GM18867 (cell line): ENCODE measurements around the gene MDM2.

Experiments used
- ATAC-seq: cut with Tn5 transposase; IDR thresholded peaks from one replicate; pipeline ENCODE4 v1.9.1; 2021; ENCODE audit warnings: mild to moderate bottlenecking, moderate library complexity; ENCODE audit not compliant: unreplicated experiment

MDM2 gene

DNA sequence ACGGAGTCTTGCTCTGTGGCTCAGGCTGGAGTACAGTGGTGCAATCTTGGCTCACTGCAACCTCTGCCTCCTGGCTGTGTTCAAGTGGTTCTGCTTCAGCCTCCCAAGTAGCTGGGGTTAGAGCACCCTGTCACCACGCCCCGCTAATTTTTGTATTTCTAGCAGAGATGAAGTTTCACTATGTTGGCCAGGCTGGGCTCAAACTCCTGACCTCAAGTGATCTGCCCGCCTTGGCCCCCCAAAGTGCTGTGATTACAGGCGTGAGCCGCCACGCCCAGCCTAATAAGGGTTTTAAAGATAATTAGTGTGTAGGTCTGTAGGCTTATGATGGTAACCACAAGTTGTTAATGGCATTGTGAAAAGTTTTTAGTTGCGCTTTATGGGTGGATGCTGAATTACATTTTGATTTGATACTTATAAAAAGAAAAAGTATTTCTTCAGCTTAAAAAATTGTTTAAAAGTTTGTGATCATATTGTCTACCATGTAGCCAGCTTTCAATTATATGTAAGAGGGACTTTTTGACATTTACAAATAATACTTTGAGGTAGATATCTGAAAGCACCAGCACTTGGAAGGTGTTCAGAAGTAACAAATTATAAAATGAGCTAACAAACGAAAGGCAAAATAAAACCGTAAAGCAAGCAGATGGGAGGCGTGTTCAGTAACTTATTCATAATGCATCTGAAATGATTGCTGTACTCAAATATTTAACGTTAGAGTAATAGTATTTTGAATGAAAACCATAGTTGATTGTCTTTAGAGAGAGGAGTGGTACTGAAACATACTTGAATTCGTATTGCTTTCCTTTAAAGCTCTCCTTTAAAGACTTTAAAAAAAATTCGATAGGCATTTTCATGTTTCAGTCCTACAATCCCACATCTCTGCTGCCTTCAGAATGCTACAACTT lies 37.1 kb downstream of the MDM2 start:
- ATAC-seq = no peak

DNA sequence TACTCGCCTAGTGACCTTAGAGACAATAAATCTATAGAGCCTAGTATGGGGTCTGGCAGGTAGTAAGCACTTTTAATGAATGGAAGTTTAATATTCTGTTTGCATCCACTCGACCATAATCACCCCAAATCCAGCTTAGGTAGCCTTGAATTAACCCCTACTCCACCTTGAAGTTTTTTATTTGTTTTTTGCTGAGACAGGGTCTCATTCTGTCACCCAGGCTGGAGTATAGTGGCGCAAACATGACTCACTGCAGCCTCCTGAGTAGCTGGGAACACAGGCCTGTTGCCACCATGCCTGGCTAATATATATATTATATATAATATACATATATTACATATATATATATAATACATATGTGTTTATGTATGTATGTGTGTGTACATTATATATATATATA lies 38.8 kb downstream of the MDM2 start:
- no peak for ATAC-seq

GRCh38 chr12:68850390-68850789 lies 42.4 kb downstream of the MDM2 start:
- no peak for ATAC-seq

GRCh38 chr12:68851592-68852306 lies 43.8 kb downstream of the MDM2 start:
- no peak for ATAC-seq

GRCh38 chr12:68853396-68854077 lies 45.6 kb downstream of the MDM2 start:
- no peak for ATAC-seq

DNA sequence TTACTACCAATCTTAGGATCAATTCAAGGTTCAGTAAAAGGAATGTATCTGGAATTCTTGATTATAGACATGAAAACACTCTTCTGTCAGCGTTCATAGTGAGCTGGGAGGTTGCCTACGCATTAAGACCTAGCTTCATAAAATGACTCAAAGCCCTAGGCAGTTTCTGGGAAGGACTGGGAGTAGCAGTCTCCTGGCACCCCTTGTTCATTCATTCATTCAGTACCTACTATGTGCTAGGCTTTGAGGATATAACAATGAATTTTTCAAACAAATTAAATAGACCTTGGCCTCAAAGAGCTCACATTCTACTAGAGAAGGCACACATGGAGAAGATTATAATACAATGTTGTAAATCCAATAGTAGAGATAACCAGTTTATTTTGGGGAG lies 46.1 kb downstream of the MDM2 start:
- no peak for ATAC-seq

DNA sequence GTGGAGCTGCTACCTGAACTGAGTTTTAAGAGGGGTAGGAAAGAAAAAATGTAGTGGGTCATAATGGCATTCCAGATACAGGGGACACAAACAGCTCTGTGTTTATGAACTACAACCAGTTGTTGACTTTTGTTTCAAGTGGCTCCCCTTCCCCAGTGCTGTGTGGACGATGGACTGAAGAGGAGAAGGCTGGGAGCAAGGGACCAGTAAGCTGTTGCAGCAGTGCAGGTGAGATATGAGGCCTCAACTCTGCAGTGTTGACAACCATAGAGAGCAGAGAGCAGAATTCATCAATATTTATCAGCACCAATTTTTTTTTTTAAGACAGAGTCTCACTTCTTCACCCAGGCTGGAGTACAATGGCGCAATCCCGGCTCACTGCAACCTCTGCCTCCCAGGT lies 46.6 kb downstream of the MDM2 start:
- ATAC-seq = no peak

DNA sequence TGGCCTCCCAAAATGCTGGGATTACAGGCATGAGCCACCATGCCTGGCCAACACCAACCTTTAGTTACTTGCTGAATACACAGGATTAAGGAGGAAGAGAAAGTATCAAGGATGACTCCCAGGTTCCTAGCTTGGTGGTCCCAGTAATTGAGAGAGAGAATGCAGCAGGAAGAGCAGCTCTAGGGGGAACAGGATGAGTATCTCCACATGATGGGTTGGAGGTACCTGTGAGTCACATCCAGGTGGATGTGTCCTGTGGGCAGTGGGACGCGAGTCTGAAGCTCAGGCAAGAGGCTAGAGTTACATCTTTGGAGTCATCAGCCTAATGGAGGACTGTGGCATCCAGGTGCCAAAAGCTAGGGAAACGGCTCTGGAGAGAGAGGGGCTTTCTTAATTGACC lies 47.1 kb downstream of the MDM2 start:
- no peak for ATAC-seq

GRCh38 chr12:68855771-68856170 lies 47.8 kb downstream of the MDM2 start:
- no peak for ATAC-seq

DNA sequence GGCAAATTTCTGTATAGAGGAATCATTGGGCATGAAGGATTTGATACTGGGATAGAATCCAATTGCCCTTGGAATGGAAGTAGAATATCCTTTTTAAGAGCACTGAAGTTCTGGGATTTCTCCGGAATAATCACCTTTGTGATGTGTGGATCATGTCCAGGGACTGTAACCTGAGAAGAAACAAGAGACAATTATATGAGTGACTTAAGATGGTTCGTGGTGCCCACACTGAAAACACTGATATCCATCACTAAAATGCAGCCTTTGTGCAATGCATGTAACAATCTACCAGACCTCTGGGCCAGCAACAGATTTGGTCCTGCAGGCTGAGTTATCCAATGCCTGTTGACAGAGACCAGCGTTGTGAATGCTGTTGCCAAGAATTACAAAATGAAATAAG lies 48.5 kb downstream of the MDM2 start:
- ATAC-seq = no peak

- ATAC-seq = peak; percentile 53
Observed at GRCh38 chr12:68861890-68862289, 53.9 kb downstream of the MDM2 start.

DNA sequence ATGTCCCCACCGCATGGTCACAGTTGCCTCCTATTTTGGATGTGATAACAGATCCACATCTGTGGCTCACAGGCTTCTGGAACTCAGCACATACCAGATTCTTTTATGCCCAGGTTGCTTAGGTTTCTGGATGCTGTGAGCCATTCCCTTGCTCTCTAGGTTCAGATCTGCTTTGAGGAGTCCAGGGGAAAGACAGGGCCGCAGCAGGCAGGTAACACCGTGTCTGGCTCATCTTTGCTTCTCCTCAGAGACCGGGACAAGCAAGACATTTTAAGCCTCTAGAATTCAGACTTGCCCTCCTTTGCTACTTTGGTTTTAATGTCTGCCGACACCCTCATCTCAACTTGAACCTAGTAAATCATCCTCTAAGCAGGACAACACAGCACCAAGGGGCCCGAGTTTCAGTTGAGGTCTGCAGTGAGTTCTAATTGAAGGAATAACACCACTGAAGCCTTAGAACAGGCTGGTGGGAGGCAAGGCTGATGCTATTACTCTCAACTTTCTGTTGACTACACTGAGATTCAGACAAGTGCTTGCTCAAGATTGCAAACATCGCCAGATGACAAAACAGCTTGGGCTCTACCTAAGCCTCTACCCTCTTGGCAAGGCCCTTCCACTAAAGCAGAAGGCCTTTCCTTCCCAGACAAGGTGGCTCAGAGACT lies 55.3 kb downstream of the MDM2 start:
- ATAC-seq = no peak

DNA sequence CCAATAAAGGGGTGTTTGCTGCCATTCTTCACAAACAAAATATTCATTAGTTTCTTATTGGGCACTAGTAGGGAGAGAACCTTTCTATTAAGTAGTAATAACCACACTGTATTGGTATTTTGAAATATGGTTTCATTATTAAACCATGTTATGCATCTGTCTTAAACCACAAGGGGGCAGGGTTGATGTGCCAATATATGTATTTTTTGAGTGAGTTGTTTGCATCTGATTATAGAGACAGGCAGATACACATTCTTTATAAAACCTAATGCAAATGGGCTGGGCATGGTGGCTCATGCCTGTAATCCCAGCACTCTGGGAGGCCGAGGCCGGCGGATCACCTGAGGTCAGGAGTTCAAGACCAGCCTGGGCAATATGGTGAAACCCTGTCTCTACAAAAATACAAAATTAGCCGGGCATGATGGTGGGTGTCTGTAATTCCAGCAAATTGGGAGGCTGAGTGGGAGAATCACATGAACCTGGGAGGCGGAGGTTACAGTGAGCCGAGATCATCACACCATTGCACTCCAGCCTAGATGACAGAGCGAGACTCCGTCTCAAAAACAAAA lies 56.0 kb downstream of the MDM2 start:
- peak; percentile 72 for ATAC-seq

GRCh38 chr12:68864604-68865003 lies 56.6 kb downstream of the MDM2 start:
- no peak for ATAC-seq

DNA sequence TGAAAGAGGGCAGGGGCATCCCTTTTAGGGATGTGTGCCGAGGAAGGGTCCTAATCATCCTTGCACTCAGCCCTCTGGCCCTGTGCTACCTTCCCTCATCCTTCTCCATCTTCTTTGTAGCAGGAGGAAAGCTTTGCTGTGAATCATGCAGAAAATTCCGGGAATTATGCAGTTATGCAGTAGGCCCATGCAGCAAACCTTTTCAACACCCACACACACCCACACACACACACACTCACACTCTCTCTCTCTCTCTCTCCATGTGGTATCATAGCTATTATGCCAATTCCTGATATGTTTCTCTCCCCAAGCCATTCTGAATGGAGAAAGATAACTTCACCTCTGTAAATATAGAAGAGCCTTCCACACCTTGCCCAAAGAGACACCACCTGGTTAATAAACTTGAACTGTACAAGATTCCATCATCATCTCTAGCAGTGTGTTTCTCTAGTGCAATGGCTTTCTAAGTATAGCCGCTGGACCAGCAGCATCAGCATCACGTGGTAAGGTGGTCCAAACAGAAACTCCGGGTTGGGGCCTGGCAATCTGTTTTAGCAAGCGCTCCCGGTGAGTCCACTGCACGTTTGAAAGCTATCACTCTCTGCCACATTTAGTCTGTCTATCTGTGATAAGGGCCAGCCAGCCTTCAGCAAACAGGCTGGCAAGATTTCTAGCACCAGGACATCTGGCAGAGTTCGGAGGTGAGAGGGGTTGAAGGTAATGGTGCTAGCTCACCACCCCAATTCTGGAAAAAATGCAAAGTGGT lies 57.6 kb downstream of the MDM2 start:
- ATAC-seq = no peak

GRCh38 chr12:68866950-68867349 lies 59.0 kb downstream of the MDM2 start:
- ATAC-seq = no peak

DNA sequence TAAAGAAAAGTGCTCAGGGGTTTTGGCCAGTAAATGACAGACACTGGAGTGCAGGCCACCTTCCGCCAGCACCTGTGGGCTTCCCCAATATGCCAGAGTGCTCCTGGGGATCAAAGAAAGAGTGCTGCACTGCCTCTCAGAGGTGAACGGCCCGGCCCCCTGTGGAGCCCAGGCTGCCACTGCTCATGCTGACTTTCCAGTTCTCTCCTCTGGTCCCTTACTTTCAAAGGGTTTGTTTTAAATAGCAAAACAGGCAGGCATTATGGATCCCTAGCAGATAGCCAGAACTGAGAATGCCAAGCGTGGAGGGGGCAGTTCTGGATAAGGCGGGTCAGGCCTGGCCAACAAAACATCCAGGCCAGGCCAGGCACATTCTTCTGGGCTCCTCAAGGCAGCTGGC lies 59.6 kb downstream of the MDM2 start:
- no peak for ATAC-seq

DNA sequence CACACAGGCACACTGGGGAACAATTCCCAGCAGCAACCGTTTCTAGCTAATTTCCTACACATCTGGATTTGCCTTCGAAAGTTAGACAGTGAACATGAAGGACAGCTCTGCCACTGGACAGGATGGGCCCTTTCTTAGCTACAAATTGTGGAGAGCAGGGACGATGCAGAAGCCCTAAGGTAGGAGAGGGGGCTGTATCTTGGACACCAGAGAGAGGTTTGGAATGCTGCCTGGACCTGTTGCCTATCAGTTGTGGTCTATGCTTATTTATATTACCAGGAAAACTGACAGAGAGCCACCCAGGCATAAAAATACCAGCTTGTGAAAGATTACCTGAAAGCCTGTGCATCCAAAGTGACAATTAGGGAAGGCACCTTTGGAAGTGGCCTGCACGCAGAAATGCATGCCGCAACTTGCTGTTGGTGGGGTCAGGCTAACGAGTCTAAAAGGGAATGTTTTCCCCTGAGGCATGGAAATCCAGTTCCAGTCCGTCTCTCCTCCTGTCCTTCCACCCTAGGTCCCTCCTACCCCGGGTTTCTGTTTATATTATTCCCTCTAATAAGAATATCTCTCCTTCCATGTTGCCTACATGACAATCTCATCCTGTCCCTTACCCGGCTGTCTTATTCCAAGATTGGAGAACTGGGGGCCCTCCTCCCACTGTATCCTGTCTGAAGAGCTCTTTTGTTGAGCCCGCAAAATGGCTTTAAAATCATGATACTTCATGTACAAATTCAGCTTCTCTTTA lies 60.2 kb downstream of the MDM2 start:
- ATAC-seq = no peak

DNA sequence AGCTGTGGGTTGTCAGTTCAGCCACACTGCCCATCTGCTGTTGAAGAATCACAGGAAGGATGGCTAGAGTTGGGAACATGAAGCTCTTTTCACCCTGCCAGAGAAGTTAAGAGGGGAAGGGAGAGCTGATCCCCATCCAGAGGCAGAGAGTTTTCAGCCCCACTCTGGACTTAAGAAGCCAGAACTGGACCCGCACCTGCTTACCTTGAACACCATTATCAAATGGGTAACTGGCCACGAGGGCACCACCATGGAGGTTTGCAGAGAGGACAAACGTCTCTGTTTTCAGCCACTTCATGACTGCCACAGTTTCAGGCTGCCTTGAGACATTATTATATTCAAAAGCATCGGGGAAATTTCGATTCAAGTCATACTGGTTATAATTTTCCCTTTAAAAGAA lies 62.0 kb downstream of the MDM2 start:
- no peak for ATAC-seq
